K562 (cell line): ENCODE results near the gene MIEF1. TPM values are rescaled to one million over a fixed set of nuclear protein-coding genes. Genes with fewer than 3 reads are reported as not detected.

Source experiments
- AFF4 ChIP-seq: sonication (generic); formaldehyde crosslinking; IDR thresholded peaks from 2 replicates; pipeline ENCODE4 v1.8.0; 2023; ENCODE audit warnings: mild to moderate bottlenecking, missing genetic modification reagents
- ARID1B ChIP-seq: fragments of 450-650 bp; IDR thresholded peaks from 2 replicates; pipeline ENCODE4 v1.6.1; 2016; ENCODE audit warnings: antibody characterized with exemption, mild to moderate bottlenecking, inconsistent platforms
- CCNT2 ChIP-seq: IDR thresholded peaks from 2 replicates; pipeline ENCODE4 v1.6.1; 2011; ENCODE audit warnings: borderline replicate concordance, low read depth, mild to moderate bottlenecking, moderate library complexity, mixed read lengths, low read length; ENCODE audit not compliant: insufficient read length; ENCODE audit errors: extremely low read depth
- CGGBP1 ChIP-seq: fragments of 250-450 bp; sonication (Bioruptor Pico); IDR thresholded peaks from 2 replicates; pipeline ENCODE4 v1.9.0; 2021; ENCODE audit warnings: mild to moderate bottlenecking
- CHD1 ChIP-seq: fragments of 200-600 bp; sonication (generic); IDR thresholded peaks from one replicate; pipeline ENCODE4 v1.6.1; 2012; ENCODE audit warnings: mild to moderate bottlenecking, moderate library complexity, low read length, inconsistent platforms
- ETV6 ChIP-seq, 3 experiments: fragments of 150-350 bp in 1 of 3; sonication (generic) in 1 of 3; formaldehyde crosslinking in 1 of 3; IDR thresholded peaks; 2 replicates each; pipeline versions ENCODE4 v1.6.1 to v1.8.0; 2014 to 2022; ENCODE audit warnings: borderline replicate concordance in 2 of 3, low read depth in 2 of 3, antibody characterized with exemption in 1 of 3, low read length in 1 of 3, mild to moderate bottlenecking in 1 of 3, missing genetic modification reagents in 1 of 3
- HDAC3 ChIP-seq: fragments of 450-650 bp; IDR thresholded peaks from 2 replicates; pipeline ENCODE4 v1.6.1; 2018; ENCODE audit warnings: borderline replicate concordance, mild to moderate bottlenecking, moderate library complexity; ENCODE audit not compliant: partially characterized antibody
- NCOA6 ChIP-seq: fragments of 450-650 bp; IDR thresholded peaks from 2 replicates; pipeline ENCODE4 v1.6.1; 2017; ENCODE audit warnings: mild to moderate bottlenecking
- RNF219 ChIP-seq: fragments of 250-450 bp; sonication (Bioruptor Pico); IDR thresholded peaks from 2 replicates; pipeline ENCODE4 v1.5.0; 2022; ENCODE audit warnings: mild to moderate bottlenecking
- SIRT6 ChIP-seq: IDR thresholded peaks from one replicate; pipeline ENCODE4 v1.6.1; 2012; ENCODE audit warnings: low read depth, mild to moderate bottlenecking, control low read depth, inconsistent platforms, low read length, moderate library complexity
- SRSF9 ChIP-seq: fragments of 200-400 bp; formaldehyde crosslinking; IDR thresholded peaks from 2 replicates; pipeline ENCODE4 v1.6.1; 2017; ENCODE audit warnings: low read depth, low read length, borderline replicate concordance
- ZNF133 ChIP-seq: fragments of 250-450 bp; sonication (Bioruptor Pico); IDR thresholded peaks from 2 replicates; pipeline ENCODE4 v1.4.0; 2020; ENCODE audit warnings: mild to moderate bottlenecking
- polyA plus RNA-seq, 8 experiments: library from polyadenylated mRNA; depleted of rRNA in 4 of 8; stranded (reverse) in 5 of 8; unstranded in 3 of 8; fragments of >200 nt; fragmentation: Nextera tagmentation in 2 of 8; fragmentation: Illumina TruSeq in 1 of 8; extraction: Ambion mirVana in 2 of 8; extraction: Trizol in 1 of 8; gene quantifications; 2 replicates each; pipeline versions ENCODE4 v1.2.1 to v1.2.3, GENCODE V29; 2011 to 2014; ENCODE audit warnings: inconsistent platforms in 1 of 8, missing spikeins in 1 of 8
- total RNA-seq, 7 experiments: library from RNA; depleted of rRNA in 6 of 7; stranded (reverse); fragments of >200 nt in 6 of 7; fragmentation: Illumina TruSeq in 2 of 7; extraction: Trizol in 2 of 7; gene quantifications; 2 replicates each; pipeline versions ENCODE4 v1.2.1 to v1.2.3, GENCODE V29; 2011 to 2021; ENCODE audit warnings: low replicate concordance in 1 of 7
- TF ChIP-seq, protein P1 (sequence below): fragments of 150-350 bp; IDR thresholded peaks from 2 replicates; pipeline ENCODE4 v1.6.1; 2014; ENCODE audit warnings: low read depth, mild to moderate bottlenecking, low read length, borderline replicate concordance

MIEF1 gene
- total and polyA plus RNA-seq, 9 of the 15 experiments (the other 6 are each of a cell fraction or from before 2014, with no cell fraction given): 10.9 to 51.8 (median 25.5) TPM

DNA sequence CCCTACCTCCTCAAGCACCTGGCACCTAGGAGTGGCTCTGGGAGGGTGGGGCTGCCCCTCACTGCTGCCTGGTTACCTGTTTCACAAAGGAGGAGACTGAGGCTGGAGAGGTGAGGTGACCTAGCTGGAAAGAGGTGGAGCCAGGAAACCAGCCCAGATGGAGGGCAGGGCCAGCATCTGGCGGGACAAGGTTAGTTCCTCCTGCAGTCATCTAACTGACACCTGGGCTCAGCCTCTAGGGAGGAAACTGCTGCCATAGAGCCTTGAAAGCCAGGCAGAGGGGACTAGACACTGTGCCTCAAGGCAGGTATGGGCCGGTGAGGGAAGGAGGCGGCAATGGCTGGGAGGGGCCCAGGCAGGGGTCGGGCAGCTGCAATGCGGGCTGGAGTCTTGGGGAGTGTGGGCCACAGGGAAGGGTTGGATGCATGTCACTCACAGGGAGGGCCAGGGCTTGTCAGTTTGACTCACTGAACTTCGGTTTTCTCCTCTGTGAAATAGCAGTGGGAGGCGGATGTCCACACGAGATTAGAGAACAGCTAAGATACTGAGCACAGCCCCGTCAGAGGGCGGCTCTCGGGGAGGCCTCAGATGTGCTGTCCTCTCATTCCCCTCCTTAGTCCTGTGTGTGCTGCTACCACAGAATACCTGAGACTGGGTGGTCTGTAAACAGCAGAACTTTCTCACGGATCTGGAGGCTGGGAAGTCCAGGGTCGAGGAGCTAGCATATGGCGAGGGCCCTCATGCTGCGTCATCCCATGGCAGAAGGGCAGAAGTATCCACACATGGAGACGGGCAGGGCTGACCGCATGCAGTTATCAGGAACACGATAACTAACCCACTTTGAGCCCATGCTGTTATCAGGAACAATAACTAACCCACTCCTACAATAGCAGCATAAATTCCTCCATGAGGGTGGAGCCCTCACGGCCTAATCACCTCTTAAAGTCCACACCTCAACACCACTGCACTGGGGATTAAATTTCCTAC is 29.2 kb upstream of the MIEF1 start (continued):
- TF ChIP-seq ETV6 (IDR thresholded peaks at IDR 0.05; ENCODE audit: borderline replicate concordance in 1 of 2, low read depth in 2 of 2, low read length in 1 of 2) (no peak), ETV6 (CRISPR knock-in tag; IDR thresholded peaks at IDR 0.05; ENCODE audit: borderline replicate concordance) (no peak), SRSF9 (no peak), ZNF133 (no peak), ARID1B (peak; percentile 89), HDAC3 (no peak), RNF219 (CRISPR knock-in tag) (no peak), NCOA6 (no peak), CGGBP1 (CRISPR knock-in tag) (no peak), SIRT6 (no peak), CCNT2 (peak; percentile 55), AFF4 (CRISPR knock-in tag) (peak; percentile 32; the same call in 1 of the 2 replicates), CHD1 (no peak)
- TF ChIP-seq, protein P1, sequence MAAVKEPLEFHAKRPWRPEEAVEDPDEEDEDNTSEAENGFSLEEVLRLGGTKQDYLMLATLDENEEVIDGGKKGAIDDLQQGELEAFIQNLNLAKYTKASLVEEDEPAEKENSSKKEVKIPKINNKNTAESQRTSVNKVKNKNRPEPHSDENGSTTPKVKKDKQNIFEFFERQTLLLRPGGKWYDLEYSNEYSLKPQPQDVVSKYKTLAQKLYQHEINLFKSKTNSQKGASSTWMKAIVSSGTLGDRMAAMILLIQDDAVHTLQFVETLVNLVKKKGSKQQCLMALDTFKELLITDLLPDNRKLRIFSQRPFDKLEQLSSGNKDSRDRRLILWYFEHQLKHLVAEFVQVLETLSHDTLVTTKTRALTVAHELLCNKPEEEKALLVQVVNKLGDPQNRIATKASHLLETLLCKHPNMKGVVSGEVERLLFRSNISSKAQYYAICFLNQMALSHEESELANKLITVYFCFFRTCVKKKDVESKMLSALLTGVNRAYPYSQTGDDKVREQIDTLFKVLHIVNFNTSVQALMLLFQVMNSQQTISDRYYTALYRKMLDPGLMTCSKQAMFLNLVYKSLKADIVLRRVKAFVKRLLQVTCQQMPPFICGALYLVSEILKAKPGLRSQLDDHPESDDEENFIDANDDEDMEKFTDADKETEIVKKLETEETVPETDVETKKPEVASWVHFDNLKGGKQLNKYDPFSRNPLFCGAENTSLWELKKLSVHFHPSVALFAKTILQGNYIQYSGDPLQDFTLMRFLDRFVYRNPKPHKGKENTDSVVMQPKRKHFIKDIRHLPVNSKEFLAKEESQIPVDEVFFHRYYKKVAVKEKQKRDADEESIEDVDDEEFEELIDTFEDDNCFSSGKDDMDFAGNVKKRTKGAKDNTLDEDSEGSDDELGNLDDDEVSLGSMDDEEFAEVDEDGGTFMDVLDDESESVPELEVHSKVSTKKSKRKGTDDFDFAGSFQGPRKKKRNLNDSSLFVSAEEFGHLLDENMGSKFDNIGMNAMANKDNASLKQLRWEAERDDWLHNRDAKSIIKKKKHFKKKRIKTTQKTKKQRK: no peak
